PFSK-1 (cell line): ENCODE data around the gene VN1R5.

Experiments used
- FOXP2 ChIP-seq: optimal IDR thresholded peaks from 2 replicates; pipeline ENCODE3; 2011; ENCODE audit warnings: borderline replicate concordance, control low read depth, inconsistent platforms; ENCODE audit not compliant: insufficient read depth; ENCODE audit errors: extremely low read length, extremely low read depth
- POLR2AphosphoS5 ChIP-seq: IDR thresholded peaks from 2 replicates; pipeline ENCODE4 v1.6.1; 2012; ENCODE audit warnings: low read depth, mild to moderate bottlenecking, control low read depth, low read length, moderate library complexity
- REST ChIP-seq, 2 experiments: IDR thresholded peaks; 2 replicates each; pipeline versions ENCODE4 v1.6.1 to v1.8.0; 2011 to 2012; ENCODE audit warnings: low read depth in 2 of 2, low read length in 2 of 2, control low read depth in 1 of 2, inconsistent platforms in 1 of 2, mild to moderate bottlenecking in 1 of 2, moderate library complexity in 1 of 2; ENCODE audit not compliant: insufficient read depth in 1 of 2
- SIN3A ChIP-seq: IDR thresholded peaks from 2 replicates; pipeline ENCODE4 v1.6.1; 2012; ENCODE audit warnings: mild to moderate bottlenecking, low read length, moderate library complexity, borderline replicate concordance; ENCODE audit not compliant: insufficient read depth
- TAF1 ChIP-seq: IDR thresholded peaks from 2 replicates; pipeline ENCODE4 v1.6.1; 2012; ENCODE audit warnings: low read length, control low read depth, borderline replicate concordance; ENCODE audit not compliant: insufficient read depth

VN1R5 gene

GRCh38 chr1:247298701-247299100 is 42.8 kb downstream of the VN1R5 start:
- TF ChIP-seq SIN3A, result no peak

GRCh38 chr1:247299723-247300381 is 44.0 kb downstream of the VN1R5 start:
- TF ChIP-seq TAF1 (no peak), SIN3A (no peak), FOXP2 (no peak), REST (IDR thresholded peaks at IDR 0.05; ENCODE audit: insufficient read depth in 1 of 2, low read depth in 2 of 2, low read length in 2 of 2) (no peak), POLR2AphosphoS5 (no peak)

- TF ChIP-seq TAF1 (no peak), POLR2AphosphoS5 (no peak), FOXP2 (no peak), SIN3A (no peak), REST (IDR thresholded peaks at IDR 0.05; ENCODE audit: insufficient read depth in 1 of 2, low read depth in 2 of 2, low read length in 2 of 2) (no peak)
Observed at GRCh38 chr1:247300491-247301175, 44.8 kb downstream of the VN1R5 start.

- TF ChIP-seq FOXP2, result no peak
- no peak for TF ChIP-seq SIN3A
- TF ChIP-seq POLR2AphosphoS5, result no peak
- TF ChIP-seq REST (IDR thresholded peaks at IDR 0.05; ENCODE audit: insufficient read depth in 1 of 2, low read depth in 2 of 2, low read length in 2 of 2), result no peak
Observed at GRCh38 chr1:247301176-247301540, 45.3 kb downstream of the VN1R5 start.

- TF ChIP-seq SIN3A (no peak), POLR2AphosphoS5 (no peak), TAF1 (no peak), FOXP2 (no peak), REST (IDR thresholded peaks at IDR 0.05; ENCODE audit: insufficient read depth in 1 of 2, low read depth in 2 of 2, low read length in 2 of 2) (no peak)
Observed at GRCh38 chr1:247303216-247303615, 47.3 kb downstream of the VN1R5 start.
